ENCODE measurements around the gene ACOT8. TPM values are rescaled to one million over a fixed set of nuclear protein-coding genes. Genes with fewer than 3 reads are reported as not detected.

Gene ACOT8
- polyA plus RNA-seq, 2 of the 4 experiments (the other 2 are of a cell fraction) = 14.0 to 18.5 TPM

DNA sequence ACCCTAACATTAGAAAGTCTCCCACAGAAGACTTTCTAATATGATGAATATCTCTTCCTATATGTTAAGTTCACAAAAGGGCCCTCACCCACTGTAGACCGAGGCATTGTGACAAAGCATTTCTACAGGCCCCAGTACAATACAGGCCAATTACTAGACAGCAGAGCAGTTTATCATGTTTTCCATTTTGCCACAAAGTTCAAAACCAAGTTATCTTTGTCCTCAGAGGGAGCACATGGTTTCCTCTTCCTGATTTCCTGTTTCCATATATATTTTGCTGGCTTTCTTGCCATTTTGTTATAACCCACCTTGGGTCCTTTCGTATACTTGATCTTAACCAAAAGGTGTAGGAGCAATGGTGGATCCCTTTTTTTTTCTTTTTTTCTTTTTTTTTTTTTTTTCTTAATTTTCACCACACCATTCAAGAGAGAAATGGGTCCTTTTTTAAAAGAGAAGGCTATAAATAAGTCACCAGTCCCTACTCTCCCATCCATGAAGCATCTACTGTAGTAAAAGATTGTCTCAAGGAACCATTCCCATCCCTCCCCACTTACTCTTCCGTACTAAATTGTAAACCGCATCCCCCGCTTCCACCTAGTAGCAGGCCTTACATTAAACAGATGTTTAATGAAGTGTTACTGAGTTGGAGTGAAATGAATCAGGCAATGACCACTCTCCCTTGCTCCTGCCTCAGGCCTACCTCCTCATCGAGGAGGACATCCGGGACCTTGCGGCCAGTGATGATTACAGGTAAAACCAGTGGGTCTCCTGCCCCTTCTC lies 46.8 kb downstream of the ACOT8 start:
- no peak for FAIRE-seq
- no peak overlapping the region for H3K4me2 ChIP-seq
- H3K4me3 ChIP-seq = no peak overlapping the region
- TF ChIP-seq, protein P1, sequence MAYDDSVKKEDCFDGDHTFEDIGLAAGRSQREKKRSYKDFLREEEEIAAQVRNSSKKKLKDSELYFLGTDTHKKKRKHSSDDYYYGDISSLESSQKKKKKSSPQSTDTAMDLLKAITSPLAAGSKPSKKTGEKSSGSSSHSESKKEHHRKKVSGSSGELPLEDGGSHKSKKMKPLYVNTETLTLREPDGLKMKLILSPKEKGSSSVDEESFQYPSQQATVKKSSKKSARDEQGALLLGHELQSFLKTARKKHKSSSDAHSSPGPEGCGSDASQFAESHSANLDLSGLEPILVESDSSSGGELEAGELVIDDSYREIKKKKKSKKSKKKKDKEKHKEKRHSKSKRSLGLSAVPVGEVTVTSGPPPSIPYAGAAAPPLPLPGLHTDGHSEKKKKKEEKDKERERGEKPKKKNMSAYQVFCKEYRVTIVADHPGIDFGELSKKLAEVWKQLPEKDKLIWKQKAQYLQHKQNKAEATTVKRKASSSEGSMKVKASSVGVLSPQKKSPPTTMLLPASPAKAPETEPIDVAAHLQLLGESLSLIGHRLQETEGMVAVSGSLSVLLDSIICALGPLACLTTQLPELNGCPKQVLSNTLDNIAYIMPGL (CRISPR knock-in tag; IDR thresholded peaks at IDR 0.05; ENCODE audit: borderline replicate concordance) = no peak
- TF ChIP-seq RNF2 (IDR thresholded peaks at IDR 0.05; ENCODE audit: borderline replicate concordance, low read depth) = no peak
- no peak for TF ChIP-seq ZFP36 (IDR thresholded peaks at IDR 0.05; ENCODE audit: borderline replicate concordance, partially characterized antibody)
- TF ChIP-seq, protein P2, sequence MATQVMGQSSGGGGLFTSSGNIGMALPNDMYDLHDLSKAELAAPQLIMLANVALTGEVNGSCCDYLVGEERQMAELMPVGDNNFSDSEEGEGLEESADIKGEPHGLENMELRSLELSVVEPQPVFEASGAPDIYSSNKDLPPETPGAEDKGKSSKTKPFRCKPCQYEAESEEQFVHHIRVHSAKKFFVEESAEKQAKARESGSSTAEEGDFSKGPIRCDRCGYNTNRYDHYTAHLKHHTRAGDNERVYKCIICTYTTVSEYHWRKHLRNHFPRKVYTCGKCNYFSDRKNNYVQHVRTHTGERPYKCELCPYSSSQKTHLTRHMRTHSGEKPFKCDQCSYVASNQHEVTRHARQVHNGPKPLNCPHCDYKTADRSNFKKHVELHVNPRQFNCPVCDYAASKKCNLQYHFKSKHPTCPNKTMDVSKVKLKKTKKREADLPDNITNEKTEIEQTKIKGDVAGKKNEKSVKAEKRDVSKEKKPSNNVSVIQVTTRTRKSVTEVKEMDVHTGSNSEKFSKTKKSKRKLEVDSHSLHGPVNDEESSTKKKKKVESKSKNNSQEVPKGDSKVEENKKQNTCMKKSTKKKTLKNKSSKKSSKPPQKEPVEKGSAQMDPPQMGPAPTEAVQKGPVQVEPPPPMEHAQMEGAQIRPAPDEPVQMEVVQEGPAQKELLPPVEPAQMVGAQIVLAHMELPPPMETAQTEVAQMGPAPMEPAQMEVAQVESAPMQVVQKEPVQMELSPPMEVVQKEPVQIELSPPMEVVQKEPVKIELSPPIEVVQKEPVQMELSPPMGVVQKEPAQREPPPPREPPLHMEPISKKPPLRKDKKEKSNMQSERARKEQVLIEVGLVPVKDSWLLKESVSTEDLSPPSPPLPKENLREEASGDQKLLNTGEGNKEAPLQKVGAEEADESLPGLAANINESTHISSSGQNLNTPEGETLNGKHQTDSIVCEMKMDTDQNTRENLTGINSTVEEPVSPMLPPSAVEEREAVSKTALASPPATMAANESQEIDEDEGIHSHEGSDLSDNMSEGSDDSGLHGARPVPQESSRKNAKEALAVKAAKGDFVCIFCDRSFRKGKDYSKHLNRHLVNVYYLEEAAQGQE (IDR thresholded peaks at IDR 0.05) = no peak
- TF ChIP-seq TP53 (CRISPR knock-in tag; IDR thresholded peaks at IDR 0.05) = no peak
- TF ChIP-seq RAD21 (conservative IDR thresholded peaks at IDR 0.05 in 1 of 2, IDR thresholded peaks at IDR 0.05 in 1 of 2) = no peak
- no peak for TF ChIP-seq CHD4 (IDR thresholded peaks at IDR 0.05; ENCODE audit: borderline replicate concordance)
- TF ChIP-seq HEYL (CRISPR knock-in tag; IDR thresholded peaks at IDR 0.05) = no peak
- TF ChIP-seq ZC3H11A (IDR thresholded peaks at IDR 0.05) = no peak
- CTCF ChIA-PET = interaction anchor here (0.6 to 3.5 kb wide), 3 partner anchors 11 to 157 kb away, joined by 3 to 19 read pairs (median 4); no protein-coding TSS in a partner anchor
- peaks cover 25% of the 10 kb centered on the region for H3K4me1 ChIP-seq
- POLR2A ChIA-PET = no interaction called here
- no peaks in the 10 kb centered on the region for H3K9me3 ChIP-seq
- DNase-seq (ENCODE audit: low read depth in 1 of 2, low spot score in 1 of 2) = no peak
- no peak overlapping the region for H3K27ac ChIP-seq
- no peak for ATAC-seq
- 95% methylated on average over 8 of the region's 8 CpGs for WGBS (ENCODE audit: missing lambda C conversion rate)

DNA sequence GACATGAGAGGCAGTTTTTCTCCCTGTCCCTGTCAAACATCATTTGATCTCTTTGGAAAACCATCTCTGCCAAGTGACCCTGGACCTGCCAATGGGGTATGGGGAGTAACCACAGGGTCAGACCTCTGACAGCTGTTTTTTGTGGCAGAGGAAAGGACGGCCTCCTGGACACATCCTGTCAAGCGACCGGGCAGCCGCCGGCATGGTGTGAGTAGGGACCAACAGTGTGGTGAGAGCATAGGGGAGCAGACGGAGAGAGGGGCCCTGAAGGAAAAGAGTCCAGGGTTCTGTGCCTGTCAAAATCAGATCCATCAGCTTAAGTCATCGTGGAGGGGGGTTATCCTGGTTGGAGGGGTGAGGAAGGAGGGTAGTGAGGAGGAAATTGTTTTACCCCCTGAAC lies 55.3 kb downstream of the ACOT8 start:
- TF ChIP-seq FOXS1 (CRISPR knock-in tag; IDR thresholded peaks at IDR 0.05) = no peak
- no peak for TF ChIP-seq TFCP2L1 (CRISPR knock-in tag; IDR thresholded peaks at IDR 0.05)
- no peak for TF ChIP-seq BHLHE40 (IDR thresholded peaks at IDR 0.05; ENCODE audit: low read depth, low read length)
- TF ChIP-seq, protein P3, sequence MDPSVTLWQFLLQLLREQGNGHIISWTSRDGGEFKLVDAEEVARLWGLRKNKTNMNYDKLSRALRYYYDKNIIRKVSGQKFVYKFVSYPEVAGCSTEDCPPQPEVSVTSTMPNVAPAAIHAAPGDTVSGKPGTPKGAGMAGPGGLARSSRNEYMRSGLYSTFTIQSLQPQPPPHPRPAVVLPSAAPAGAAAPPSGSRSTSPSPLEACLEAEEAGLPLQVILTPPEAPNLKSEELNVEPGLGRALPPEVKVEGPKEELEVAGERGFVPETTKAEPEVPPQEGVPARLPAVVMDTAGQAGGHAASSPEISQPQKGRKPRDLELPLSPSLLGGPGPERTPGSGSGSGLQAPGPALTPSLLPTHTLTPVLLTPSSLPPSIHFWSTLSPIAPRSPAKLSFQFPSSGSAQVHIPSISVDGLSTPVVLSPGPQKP (IDR thresholded peaks at IDR 0.05; ENCODE audit: low read depth, low read length) = no peak
- TF ChIP-seq NPAS2 (CRISPR knock-in tag; IDR thresholded peaks at IDR 0.05; ENCODE audit: borderline replicate concordance) = no peak
- TF ChIP-seq HOXB5 (CRISPR knock-in tag; IDR thresholded peaks at IDR 0.05) = no peak
- TF ChIP-seq JUNB (IDR thresholded peaks at IDR 0.05) = no peak
- TF ChIP-seq EHF (CRISPR knock-in tag; IDR thresholded peaks at IDR 0.05) = no peak
- TF ChIP-seq, protein P4, sequence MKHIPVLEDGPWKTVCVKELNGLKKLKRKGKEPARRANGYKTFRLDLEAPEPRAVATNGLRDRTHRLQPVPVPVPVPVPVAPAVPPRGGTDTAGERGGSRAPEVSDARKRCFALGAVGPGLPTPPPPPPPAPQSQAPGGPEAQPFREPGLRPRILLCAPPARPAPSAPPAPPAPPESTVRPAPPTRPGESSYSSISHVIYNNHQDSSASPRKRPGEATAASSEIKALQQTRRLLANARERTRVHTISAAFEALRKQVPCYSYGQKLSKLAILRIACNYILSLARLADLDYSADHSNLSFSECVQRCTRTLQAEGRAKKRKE (CRISPR knock-in tag; IDR thresholded peaks at IDR 0.05; ENCODE audit: low read depth) = no peak
- no peak for TF ChIP-seq KDM5A (IDR thresholded peaks at IDR 0.05)
- TF ChIP-seq KDM1A (IDR thresholded peaks at IDR 0.05; ENCODE audit: low read depth) = no peak
- TF ChIP-seq SMC3 (IDR thresholded peaks at IDR 0.05) = no peak
- TF ChIP-seq, protein P5, sequence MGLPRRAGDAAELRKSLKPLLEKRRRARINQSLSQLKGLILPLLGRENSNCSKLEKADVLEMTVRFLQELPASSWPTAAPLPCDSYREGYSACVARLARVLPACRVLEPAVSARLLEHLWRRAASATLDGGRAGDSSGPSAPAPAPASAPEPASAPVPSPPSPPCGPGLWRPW (IDR thresholded peaks at IDR 0.05) = no peak
- no peak for TF ChIP-seq SREBF2 (IDR thresholded peaks at IDR 0.05)
- no peak for TF ChIP-seq FOSB (CRISPR knock-in tag; IDR thresholded peaks at IDR 0.05)
- DNase-seq (ENCODE audit: low read depth in 1 of 2, low spot score in 1 of 2) (no peak), FAIRE-seq (no peak), ATAC-seq (no peak)
- Histone ChIP-seq H3K4me2 (no peak overlapping the region), H3K4me1 (no peaks in the 10 kb centered on the region), H3K4me3 (no peak overlapping the region), H3K9me3 (no peaks in the 10 kb centered on the region), H3K27ac (no peak overlapping the region)
- POLR2A ChIA-PET = no interaction called here
- WGBS (ENCODE audit: missing lambda C conversion rate) = 94% methylated on average over 7 of the region's 7 CpGs
- CTCF ChIA-PET = interaction anchor here (1.0 to 4.2 kb wide), 6 partner anchors 13 to 160 kb away, joined by 3 to 48 read pairs (median 3); no protein-coding TSS in a partner anchor

Data from A549 (cell line).